GM18505 (cell line): ENCODE measurements around the gene PRSS2.
A peak's percentile ranks its signal among the peaks of the same experiment; 100 is the strongest.
"Not testable (repeated sequence)": the region's sequence is repeated elsewhere in the genome, so short reads cannot be mapped to it uniquely, and the experiment has no call there.

ENCODE experiments used
- ATAC-seq: cut with Tn5 transposase; IDR thresholded peaks from one replicate; pipeline ENCODE4 v1.9.1; 2021; ENCODE audit not compliant: unreplicated experiment
- POLR2A ChIP-seq: IDR thresholded peaks from 4 replicates; pipeline ENCODE4 v1.6.1; 2011; ENCODE audit warnings: borderline replicate concordance; ENCODE audit not compliant: insufficient read depth, insufficient read length; ENCODE audit errors: extremely low read depth

Gene PRSS2

DNA sequence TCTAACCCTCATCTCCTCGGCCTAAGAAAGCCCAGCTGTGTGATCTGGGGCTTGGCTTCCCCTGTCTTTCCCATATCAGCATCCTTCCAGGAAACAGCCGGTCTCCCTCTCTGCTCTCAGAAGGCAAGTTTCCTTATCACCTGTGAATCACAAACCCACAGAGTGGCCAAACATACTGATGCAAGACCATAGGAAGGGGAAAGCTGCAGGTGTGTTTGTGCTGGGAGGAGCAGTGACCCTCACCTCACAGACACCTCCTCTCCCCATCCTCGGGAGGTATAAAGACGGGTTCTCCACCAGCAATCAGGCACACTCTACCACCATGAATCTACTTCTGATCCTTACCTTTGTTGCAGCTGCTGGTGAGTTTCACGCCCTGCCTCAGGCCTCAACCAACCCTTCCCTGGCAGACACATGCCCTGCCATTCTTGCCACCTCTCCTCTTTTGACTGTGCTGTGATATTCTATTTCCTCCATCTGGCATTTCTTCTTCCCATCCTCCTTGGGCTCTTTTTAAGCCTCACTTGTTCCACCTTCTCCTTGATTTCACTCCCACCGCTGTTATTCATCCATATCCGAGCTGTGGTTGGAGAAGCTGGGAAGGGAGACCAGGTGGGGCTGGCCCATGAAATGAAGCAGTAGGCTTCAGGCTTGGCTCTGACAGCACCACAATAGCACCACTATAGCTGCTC is at the start of gene PRSS2:
Gene PRSS2 (plus strand): TSS at position 310 of the 692 bp plus-strand sequence. CDS start 13 bp downstream, at position 323.
- TF ChIP-seq POLR2A = no peak
- ATAC-seq = peak; percentile 26

DNA sequence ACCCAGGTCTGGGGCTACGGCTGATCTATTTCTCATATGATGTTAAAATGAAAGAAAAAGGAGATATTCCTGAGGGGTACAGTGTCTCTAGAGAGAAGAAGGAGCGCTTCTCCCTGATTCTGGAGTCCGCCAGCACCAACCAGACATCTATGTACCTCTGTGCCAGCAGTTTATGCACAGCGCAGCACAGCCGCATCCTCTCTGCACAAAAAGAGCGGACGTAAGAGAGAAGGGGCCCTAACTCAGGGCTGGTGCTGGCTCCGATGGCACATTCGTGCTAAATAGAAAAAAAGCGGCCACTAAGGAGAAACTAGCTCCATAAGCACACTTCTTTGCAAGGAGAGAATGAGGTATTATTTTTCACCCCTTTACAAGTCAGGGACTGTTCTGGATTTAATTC is 49.8 kb upstream of the PRSS2 start:
- ATAC-seq = no peak
- no peak for TF ChIP-seq POLR2A

DNA sequence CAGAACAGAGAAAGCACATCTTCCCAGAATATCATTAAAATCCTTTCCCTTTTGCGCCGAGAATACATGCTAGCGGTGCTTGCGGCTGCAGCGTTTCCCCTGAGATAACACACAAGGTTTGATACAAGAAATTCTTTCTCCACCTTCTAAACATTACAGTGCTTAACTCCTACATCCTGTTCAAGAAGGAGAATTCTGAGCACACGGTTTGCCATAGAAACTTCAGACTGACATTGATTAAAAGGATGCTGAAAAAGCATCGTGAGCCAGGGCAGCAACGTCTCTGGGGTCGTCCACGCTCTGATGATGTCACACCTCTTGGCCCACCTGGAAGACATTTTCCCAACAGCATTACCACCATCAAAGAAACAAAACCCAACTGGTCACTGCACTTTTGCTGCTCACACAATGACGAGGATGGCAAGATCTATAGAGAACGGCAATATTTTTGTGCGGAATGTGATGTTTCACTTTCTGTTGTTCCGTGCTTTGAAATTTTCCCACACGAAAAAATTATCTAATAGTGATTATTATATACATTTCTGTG is 48.4 kb upstream of the PRSS2 start:
- no peak for ATAC-seq
- no peak for TF ChIP-seq POLR2A

DNA sequence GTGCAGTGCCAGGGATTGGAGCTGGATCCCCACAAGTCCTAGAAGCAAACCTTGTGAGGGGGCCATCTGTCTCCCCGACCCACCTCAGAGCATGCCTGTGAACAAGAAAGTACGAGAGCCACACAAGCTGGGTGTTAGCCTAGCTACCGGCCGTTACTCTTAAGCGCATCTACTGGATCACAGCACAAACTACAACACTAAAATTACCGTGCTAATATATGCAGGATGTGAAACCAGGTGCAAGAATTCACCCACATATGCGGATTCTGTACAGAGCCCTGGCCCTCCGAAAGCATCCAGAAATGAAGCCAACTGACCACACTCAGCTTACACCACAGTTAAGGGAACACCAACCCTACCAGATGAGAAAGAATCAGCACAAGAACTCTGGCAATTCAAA is 37.5 kb upstream of the PRSS2 start:
- ATAC-seq = peak; percentile 74
- no peak for TF ChIP-seq POLR2A

DNA sequence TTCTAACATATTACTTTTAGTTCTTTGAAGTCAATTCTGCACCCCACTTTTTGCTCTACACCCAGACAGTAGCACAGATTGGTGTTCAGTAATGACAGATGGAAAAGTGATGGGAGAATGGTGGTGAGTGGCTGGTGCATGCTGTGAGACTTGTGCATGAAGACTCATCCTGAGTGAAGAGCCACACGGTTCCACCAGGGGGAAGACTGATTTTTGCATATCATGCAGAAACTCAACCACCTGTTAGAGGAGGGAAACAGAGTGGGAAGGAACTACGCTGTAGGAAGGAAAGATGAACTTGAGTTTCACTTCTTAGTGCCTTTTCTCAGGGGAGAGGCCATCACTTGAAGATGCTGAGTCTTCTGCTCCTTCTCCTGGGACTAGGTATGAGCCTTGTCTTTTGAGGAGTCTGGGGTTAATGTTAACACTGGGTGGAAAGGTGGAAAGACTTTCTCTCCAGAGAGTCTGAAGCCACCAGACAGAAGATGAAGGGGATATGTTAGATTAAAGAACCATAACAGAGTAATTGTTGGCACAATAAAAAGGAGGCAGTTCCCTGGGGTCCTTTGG is 30.8 kb upstream of the PRSS2 start:
- peak; percentile 96 for ATAC-seq

DNA sequence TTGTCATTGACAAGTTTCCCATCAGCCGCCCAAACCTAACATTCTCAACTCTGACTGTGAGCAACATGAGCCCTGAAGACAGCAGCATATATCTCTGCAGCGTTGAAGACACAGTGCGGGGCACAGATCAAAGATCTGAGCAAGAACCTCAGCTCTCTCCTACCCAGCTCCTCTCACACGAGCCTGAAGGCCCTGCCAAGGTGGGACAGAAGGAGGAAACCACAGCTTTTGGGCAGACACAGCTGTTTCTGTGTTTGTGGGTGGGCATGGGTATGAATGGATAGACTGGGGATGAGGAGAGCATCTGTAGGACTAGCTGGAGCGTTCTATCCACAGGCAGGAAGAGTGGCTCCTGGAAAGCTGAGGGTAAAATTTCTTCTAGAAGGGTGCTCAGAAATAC is 30.0 kb upstream of the PRSS2 start:
- ATAC-seq = no peak
- TF ChIP-seq POLR2A = no peak

More for the DNA sequence above, 30.8 kb upstream of the PRSS2 start:
- no peak for TF ChIP-seq POLR2A

DNA sequence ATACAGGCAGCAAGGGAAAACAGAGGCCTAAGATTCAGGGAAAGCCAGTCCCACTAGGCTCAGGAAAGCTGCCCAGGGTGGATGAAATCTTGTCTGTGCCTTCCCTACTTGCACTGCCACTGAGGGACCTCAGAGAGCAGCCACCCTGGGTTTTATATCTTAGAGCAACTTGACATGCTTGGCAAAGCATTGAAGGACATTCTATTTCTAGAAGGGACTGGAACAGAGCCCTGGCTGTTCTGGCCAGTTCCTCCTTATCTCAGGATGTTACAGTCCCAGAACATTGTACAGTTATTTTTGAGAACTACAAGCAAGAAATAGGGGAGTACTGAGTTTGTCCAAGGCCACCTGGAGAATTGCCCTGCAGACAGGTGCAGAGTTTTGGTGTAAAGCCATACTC is 28.8 kb upstream of the PRSS2 start:
- not testable (repeated sequence) for ATAC-seq

DNA sequence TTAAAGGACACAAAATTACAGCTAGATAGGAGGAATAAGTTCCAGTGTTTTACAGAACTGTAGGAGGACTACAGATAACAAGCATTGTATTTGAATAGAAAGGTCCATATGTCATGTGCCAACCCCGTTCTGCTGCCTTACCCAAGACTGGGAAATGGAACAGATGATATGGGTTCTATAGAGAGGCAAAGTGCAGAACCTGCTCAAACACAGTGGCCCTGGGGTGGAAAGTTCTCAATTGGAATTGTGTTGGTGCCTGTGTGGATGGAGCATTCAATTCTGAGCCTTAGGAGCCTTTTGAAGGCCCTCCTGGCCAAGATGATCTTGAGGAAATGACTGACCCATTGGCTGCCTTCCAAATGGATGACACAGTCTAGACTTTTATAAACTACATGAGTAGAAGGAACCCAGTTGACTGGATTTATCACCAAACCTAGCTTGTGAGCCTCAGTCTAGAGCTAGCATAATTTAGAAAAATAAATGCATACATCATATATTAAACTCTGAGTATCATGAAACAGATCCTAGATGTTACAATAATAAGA is 25.6 kb upstream of the PRSS2 start:
- no peak for TF ChIP-seq POLR2A
- no peak for ATAC-seq

DNA sequence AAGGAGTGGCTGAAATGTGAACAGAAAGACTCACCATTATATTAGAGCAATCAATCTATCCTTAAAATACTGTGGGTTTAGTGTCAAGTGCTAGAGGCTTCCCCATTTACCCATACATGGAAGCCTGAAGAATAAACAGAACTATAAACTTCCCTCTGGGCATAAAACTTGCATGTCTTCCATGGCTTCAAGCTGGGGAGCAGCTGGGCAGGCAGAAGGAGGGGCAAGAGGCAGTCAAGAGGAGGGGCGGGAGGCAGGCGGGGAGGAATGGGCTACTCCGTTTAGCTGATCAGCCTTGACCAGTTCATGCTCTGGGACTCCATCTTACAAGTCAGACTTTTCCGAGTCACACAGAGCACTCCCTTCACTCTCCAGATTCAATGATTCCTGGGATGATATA is 25.0 kb upstream of the PRSS2 start:
- TF ChIP-seq POLR2A = no peak
- ATAC-seq = no peak

DNA sequence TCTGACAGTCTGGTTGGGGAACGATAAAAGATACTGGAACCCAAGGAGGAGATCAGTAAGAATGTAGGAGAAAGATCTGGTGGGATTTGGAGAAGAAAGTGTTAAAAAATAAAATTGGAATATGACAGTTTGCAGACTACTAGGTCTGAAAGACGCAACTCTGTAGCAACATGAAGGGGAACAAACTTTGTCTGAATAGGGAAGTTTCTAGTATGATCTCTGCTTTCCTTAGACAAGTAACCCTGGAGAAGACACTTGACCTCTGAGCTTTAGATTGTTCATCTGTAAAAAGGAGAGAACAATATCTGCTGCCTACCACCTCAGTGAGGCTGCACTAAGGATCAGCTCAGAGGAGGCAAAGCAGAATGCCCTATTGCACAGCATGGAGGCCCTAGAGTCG is 24.5 kb upstream of the PRSS2 start:
- ATAC-seq = no peak
- no peak for TF ChIP-seq POLR2A

DNA sequence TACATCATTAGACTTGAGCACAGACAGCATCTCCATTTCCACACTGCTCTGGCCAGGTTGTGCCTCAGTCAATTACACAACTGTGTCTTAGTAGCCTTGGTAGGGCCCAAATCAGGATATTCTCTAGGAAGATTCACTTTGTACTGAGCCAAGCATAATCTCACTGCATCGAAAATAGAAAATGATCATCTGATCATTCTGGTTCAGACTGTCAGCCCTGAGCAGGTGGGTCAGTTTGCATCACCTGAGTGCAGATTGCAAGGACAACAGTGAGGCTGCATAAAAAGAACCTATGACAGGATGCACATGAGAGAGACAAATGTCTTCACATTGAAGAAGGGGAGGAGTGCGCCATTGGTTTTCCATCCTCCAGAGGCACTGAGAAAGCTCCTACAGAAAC is 22.4 kb upstream of the PRSS2 start:
- not testable (repeated sequence) for ATAC-seq

DNA sequence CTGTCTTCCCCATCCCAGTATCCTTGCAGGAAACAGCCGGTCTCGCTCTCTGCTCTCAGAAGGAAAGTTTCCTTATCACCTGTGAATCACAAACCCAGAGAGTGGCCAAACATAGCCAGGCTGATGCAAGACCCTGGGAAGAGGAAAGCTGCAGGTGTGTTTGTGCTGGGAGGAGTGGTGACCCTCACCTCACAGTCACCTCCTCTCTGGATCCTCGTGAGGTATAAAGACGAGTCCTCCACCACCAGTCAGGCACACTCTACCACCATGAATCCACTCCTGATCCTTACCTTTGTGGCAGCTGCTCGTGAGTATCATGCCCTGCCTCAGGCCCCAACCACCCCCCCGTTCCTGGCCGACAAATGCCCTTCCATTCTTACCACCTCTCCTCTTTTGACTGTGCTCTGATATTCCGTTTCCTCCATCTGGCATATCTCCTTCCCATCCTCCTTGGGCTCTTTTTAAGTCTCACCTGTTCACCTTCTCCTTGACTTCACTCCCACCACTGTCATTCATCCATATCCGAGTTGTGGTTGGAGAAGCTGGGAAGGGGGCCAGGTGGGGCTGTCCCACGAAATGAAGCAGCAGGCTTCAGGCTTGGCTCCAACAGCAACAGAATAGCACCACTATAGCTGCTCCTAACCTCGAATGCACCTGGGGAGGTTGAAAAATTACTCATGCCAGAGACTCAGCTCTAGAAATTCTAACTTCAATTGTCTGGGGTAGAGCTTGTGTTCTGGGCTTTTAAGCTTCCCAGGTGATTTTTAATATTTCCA is 21.4 kb upstream of the PRSS2 start, which contains the start of gene PRSS1:
Gene PRSS1 (plus strand): TSS at position 255 of the 776 bp plus-strand sequence. CDS start 13 bp downstream, at position 268.
- no peak for ATAC-seq
- no peak for TF ChIP-seq POLR2A

DNA sequence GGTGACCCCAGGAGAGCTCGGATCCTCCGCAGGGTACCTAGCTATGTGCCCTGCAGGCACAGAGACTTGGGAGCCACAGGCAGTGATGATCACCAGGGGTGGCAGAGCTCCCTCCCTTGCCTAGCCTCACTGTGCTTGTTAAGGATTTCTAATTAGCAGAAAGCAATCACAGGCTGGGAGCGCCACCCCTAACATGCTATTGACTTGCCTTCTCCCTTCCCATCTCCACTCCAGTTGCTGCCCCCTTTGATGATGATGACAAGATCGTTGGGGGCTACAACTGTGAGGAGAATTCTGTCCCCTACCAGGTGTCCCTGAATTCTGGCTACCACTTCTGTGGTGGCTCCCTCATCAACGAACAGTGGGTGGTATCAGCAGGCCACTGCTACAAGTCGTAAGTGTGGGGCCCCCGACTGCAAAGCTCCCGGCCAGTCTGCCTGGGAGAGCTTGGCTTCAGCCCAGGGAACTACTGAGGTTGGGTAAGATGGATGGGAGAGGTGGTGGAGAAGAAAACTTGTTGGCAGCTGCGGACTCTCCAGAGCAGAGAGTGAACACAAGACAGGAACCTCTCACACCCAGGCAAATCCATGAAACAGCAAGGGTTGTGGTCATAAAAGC is 20.3 kb upstream of the PRSS2 start:
- no peak for TF ChIP-seq POLR2A
- ATAC-seq = no peak

DNA sequence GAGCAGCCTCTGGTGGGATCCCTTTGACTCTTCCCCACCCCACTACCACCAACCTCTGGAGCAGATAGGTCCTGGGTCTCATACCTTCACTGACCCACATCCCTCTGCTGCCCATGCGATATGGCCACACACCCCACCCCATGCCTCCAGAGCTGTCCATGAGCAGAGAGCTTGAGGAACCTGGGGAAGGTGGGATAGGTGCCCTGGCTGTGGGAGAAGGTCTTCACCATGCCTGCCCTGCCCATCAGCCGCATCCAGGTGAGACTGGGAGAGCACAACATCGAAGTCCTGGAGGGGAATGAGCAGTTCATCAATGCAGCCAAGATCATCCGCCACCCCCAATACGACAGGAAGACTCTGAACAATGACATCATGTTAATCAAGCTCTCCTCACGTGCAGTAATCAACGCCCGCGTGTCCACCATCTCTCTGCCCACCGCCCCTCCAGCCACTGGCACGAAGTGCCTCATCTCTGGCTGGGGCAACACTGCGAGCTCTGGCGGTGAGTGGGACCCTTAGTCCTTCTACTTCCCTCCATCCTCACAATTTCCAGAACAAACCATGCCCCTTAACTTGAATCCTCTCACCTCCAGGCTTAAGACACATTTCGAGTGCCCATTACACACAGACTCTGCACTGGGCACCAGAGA is 19.1 kb upstream of the PRSS2 start:
- not testable (repeated sequence) for ATAC-seq
